RPMI7951 (cell line): ENCODE measurements around the gene CKAP2L. TPM values are rescaled to one million over a fixed set of nuclear protein-coding genes. Genes with fewer than 3 reads are reported as not detected.
"Not testable (repeated sequence)": the region's sequence is repeated elsewhere in the genome, so short reads cannot be mapped to it uniquely, and the experiment has no call there.

Source experiments
- DNase-seq: peaks from one replicate; pipeline ENCODE4 v3.0.0-alpha.2; 2012; ENCODE audit warnings: low read depth
- total RNA-seq: library from RNA; depleted of rRNA; stranded (reverse); fragments of >200 nt; shearing (Covaris generic); gene quantifications from 2 replicates; pipeline ENCODE4 v1.2.3, GENCODE V29; 2014; rRNA removed

The CKAP2L gene
- total RNA-seq, 1 experiment from 2014 or later: 61.9 TPM

DNA sequence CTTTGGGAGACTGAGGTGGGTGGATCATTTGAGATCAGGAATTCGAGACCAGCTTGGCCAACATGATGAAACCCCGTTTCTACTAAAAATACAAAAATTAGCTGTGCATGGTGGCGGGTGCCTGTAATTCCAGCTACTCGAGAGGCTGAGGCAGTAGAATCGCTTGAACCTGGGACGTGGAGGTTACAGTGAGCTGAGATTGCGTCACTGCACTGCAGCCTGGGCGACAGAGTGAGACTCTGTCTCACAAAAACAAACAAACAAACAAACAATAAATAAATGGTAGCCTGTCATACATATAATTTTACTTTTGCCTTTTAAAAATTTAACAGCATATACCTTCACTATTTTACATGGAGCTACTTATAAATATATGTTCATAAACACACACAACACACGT lies 57.5 kb downstream of the CKAP2L start:
- DNase-seq: not testable (repeated sequence)

DNA sequence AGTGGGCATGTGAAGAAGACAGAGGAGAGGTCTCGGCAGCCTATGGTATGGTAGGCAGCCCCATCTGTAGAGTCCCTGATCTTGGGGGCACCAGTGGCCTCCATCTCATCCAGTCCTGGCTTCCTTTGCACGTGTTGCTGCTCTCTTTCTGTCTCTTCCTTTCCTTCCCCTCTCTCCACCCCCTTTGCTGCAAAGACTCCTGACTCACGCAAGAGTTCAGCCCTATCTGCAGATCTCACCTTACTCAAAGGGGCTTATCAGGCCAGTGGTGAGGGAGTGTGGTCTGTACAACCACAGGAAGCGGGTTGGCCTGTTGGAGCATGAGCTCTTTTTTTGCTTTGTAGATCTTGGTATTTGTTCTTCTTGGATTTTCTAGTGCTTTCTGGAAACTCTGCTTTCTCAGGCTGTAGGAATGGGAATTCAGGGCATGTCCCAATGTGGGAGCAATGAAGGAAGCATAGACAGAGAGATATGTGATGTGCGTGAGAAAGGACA lies 58.2 kb downstream of the CKAP2L start:
- peak; percentile 91 for DNase-seq

DNA sequence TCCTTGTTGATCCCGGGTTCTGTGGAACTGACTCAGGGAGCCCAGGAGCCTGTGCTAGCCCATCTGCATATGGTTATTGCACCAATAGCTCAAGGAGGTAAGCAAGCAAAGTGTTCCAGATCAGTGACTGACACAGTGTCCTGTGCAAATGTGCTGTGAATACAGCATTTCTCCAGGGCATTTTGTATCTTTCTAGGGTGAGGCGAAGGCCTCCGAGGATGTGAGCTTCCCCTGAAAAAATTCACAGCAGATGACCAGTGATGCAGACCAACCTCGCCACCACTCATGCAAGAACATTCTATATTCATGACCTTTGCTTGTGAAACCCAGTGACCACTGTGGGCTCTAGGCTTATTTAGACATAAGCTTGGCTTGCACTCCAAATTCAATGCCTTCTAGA lies 58.8 kb downstream of the CKAP2L start:
- DNase-seq: peak; percentile 55

DNA sequence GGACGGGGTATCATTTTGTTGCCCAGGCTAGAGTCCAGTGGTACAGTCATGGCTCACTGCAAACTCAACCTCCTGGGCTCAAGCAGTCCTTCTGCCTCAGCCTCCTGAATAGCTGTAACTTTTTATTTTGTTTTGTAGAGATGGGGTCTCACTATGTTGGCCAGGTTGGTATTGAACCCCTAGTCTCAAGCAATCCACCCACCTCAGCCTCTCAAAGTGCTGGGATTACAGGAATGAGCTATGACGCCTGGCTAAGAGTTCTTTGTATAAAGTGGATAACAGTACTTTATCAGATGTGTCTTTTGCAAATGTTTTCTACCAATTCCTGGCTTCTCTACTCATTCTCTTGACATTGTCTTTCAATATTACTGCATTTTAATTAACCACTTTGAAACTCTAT lies 60.7 kb downstream of the CKAP2L start:
- no peak for DNase-seq

DNA sequence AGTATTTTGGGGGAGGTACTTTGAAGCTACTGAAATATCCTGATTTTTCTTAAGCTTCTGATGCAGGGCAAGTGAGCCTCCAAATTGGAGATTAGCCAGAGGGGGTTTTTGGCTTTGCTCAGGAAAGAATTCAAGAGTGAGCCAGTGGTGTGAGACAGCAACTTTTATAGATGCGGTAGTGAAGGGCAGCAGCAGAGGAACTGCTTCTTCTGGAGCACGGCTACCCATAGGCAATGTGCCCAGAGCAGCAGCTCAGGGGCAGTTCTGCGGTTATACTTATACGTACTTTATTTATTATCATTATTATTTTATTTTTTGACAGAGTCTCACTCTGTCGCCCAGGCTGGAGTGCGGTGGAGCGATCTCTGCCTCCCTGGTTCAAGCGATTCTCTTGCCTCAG lies 63.4 kb downstream of the CKAP2L start:
- peak; percentile 53 for DNase-seq

DNA sequence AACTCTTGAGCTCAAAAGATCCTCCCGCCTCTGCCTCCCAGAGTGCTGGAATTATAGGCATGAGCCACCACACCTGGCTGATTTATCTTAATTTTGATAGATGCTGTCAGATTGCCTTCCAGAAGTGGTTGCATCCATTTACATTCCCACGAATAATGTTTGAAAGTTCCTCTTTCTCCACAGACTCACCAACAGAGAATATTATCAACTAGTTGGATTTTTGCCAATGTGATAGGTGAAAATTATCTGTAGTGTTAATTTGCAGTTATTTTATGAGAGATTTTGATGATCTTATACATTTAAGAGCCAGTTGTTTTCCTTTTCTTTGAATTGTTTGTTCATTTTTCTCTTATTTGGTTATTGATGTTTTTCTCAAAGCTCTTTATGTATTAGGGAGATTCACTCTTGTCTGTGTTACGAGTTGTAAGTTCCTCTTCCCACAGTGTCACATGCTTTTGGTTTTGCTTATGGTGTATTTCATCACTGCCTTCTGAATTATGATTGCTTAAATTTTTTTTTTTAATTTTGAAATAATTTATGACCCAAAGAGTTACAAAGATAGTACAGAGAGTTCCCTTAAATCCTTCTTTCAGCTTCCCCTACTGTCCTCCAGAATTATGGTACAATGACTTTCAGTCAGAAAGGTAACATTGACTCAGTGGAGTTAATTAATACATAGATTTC lies 64.3 kb downstream of the CKAP2L start:
- no peak for DNase-seq

DNA sequence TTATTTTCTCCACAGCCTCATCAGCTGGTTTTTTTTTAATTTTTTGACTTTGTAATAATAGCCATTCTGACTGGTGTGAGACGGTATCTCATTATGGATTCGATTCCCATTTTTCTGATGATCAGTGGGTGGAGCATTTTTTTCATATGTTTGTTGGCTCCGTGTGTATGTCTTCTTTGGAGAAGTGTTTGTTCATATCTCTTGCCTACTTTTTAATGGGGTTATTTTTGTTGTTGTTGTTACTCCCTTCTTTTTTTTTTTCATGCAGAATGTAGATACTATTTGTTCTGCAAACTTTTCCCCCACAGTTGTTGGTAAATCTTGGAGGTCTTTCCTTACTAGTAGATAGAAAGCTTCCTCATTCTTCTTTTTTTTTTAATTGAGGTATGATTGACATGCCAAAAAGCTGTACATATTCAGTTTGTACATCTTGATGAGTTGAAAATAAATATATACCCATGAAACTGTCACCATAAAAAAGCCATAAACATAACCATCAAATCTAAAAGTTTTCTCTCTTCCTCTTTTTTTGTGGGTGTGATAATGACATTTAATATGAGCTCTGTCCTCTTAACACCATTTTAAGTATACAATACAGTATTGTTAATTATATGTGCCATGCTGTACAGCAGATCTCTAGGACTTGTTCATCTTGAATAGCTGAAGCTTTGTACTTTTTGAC lies 65.4 kb downstream of the CKAP2L start:
- DNase-seq: no peak

DNA sequence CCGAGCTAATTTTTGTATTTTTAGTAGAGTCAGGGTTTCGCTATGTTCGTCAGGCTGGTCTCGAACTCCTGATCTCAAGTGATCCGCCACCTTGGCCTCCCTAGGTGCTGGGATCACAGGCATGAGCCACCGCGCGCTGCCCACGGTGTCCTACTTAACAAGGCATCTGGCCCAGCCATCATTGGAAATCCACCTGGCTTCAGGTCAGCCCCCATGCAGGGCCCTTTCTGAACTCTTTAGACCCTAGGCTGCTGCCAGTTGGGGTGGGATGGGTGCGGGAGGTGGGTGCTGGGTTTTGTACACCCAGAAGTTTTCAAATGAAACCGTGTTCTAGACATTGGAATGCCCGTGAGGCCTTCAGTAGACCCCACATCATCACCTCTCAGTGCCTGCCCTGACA lies 70.2 kb downstream of the CKAP2L start:
- no peak for DNase-seq

DNA sequence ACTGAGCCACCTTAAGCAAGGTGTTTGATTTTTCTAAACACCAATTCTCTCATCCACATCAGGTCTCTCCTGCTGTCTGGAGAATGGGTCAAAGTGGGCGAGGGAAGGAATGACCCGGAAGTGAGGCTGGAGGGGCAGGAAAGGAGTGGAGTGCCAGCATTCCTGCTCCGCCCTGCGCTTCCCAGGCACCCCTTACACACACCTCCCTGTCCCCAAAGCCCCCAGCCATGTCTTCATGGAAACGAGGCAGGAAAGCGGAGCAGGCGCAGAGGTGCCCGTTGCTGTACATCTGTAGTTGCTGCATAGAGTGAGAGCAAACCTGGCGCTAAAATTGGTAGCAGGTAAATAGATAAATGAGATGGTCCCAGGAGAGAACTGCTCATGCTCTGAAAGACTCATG lies 70.8 kb downstream of the CKAP2L start:
- DNase-seq: no peak

DNA sequence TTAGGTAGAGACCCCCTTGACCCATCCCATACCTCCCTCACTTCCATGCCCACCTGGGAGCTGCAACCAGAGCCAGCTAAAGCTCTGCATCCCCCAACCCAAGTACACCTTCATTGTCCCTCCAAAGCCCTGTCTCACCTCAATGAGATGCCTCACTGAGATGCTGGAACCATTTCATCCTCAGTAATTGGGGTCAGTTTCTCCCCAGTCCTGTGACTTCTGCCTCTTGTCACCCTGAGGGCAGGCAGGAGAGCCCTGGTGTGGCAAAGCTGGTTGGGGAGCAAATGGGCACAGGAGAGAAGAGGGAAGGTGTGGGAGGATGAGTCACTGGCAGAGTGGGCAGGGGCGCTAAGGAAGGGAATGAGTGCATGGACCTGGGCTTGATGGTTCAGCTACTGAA lies 71.5 kb downstream of the CKAP2L start:
- no peak for DNase-seq

DNA sequence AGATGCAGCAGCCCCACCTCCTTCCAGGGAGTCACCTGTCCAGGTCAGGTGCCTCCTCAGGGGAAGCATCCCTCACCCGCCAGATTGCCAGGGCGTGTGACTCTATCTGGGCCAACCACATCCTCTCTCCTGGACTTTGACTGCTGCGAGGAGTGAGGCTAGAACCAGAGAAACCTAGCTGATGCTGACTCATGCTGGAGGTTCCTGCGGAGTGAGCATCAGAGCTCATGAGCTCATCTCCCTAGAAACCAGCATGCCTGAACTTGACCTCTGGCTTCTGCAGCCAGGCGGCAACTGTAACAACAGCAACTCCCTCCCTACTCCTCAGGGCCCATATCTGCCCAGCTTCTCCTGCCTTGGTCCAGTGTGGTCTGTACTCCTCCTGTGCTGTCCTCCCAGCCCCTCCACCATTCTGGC lies 71.9 kb downstream of the CKAP2L start:
- peak; percentile 94 for DNase-seq

DNA sequence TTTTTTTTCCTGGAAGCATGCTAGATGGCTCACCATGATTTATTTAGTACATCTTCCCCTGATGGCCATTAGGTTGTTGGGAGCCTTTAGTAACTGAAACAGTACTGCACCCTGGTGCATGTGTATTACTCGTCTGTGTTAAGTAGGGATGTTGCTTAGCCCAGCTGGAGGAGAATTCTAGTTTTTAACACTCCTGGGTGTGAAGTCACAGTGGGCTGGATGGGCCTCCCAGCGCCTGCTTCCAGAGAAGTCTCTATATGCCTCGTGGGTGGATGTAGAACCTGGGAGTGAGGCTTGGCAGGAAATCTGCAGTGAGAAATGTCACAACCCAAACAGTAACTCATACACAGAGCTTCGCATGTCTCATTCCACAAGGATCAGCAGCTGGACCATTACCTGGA lies 72.5 kb downstream of the CKAP2L start:
- no peak for DNase-seq

DNA sequence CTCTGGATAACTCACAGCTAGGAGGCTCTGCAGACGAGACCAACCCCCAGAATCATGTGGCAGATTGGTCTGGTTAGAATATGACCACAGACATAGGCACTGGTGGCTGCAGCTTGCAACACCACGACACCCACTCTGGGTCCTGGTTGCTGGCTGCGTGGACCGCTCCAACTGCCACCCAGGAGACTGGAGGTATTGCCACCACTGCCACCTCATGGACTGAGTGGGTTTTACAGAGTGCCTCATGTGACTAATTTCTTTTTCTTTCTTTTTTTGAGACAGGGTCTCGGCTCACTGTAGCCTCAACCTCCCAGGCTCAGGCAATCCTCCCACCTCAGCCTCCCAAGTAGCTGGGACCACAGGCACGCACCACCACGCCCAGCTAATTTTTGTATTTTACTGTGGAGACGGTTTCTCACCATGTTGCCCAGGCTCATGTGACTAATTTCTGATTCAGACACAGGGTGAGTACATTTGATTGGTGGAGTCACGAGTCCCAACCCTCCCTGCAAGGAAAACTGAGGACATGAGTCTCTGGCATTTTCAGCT lies 73.5 kb downstream of the CKAP2L start:
- peak; percentile 68 for DNase-seq

DNA sequence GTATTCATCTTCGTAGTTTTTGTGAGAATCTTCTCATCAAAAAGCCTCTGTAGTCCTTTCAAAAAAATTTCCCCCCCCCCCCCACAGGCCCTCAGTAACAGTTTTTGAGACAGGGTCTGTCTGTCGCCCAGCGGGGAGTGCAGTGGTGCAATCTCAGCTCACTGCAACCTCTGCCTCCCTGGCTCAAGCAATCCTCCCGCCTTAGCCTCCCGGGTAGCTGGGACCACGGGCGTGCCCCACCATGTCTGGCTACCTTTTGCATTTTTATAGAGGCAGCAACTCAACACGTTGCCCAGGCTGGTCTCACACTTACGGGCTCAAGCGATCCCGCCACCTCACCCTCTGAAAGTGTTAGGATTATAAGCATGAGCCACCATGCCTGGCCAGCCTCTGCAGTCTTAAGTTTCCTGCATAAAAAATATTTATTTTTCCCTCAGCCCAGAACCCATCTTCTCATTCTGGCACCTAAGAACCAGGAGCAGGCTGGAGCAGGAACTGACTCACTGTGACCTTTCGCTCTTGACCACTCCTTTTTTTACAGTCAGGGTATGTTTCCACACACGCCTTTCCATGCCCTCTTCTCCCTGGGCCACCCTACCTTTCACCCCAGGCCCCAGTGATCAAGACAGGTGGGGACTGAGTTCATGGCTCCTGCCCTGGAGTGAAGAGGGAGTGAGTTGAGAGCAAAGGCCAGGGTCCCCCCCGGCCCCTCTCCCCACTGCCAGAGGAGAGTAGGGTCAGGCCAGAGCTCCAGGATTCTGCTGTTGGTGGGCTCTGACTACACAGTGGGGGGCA lies 76.1 kb downstream of the CKAP2L start:
- peak; percentile 44 for DNase-seq

DNA sequence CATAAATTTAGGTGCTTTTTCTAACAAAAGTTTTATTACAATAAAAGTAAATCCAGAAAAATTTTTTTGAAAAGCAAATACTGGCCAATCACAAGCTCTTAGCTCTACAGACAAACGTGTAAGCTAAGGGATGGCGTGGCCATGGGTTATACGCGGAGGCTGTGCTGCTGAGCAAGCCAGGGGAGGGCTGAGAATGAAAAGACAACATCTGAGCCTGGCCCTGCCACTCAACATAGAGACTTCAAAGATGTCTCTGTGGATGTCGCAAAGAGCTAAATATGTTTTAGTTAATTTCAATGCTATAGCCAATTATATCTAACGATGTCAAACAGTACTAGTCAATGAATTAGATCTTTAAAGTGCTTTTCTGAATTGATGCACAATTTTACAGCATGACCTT lies 76.9 kb downstream of the CKAP2L start:
- no peak for DNase-seq

Other genes starting within 250 kb of the CKAP2L start
- gene POLR1B, start 222.1 kb downstream of the CKAP2L start, total RNA-seq: 19.7 and 21.3 TPM in 2 replicates
- 31.6 and 32.2 TPM in 2 replicates for gene CHCHD5, start 180.0 kb downstream of the CKAP2L start, total RNA-seq
- gene SLC20A1, start 118.7 kb downstream of the CKAP2L start, total RNA-seq: 124 and 127 TPM in 2 replicates
- not detected in 2 replicates for gene NT5DC4, start 43.6 kb downstream of the CKAP2L start, total RNA-seq
- 1.9 and 2.3 TPM in 2 replicates for gene IL1A, start 19.9 kb upstream of the CKAP2L start, total RNA-seq
- gene IL1B, start 72.2 kb upstream of the CKAP2L start, total RNA-seq: 57.5 and 71.6 TPM in 2 replicates
- 0.36 and 0.49 TPM in 2 replicates for gene IL37, start 146.6 kb upstream of the CKAP2L start, total RNA-seq
- gene IL36G, start 213.4 kb upstream of the CKAP2L start, total RNA-seq: 0.24 and 0.59 TPM in 2 replicates
- gene IL36A, start 240.8 kb upstream of the CKAP2L start, total RNA-seq: not detected in 2 replicates